GM19239 (cell line): ENCODE results near the gene CYP46A1.

Experiments used
- DNase-seq: peaks from one replicate; pipeline ENCODE4 v3.0.0; 2011; ENCODE audit warnings: low spot score; ENCODE audit not compliant: insufficient read length
- FAIRE-seq: peaks from 2 replicates; lab custom pipeline; 2011; peaks lifted over from hg19 to GRCh38; lab: Jason Lieb, UNC

Gene CYP46A1

DNA sequence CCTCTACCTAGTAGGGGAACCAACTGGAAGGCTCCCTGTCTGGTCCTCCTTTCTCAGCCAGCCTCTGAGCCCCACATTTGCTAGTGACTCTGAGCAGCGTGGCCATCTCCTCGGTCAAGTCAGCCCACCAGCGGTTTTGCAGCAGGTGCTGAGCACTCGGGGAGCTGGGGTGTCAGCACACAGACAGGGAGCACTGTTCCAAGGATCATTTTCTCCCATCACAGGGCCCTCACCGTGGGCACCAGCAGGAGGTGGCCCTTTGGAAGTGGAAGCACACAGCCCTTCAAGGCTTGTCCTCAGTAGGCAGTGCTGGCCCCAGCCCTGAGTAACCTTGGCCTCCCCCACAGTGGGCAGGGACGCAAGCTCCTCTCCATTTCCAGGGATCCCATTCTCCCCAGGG is 85.0 kb downstream of the CYP46A1 start:
- DNase-seq (no peak), FAIRE-seq (no peak)

DNA sequence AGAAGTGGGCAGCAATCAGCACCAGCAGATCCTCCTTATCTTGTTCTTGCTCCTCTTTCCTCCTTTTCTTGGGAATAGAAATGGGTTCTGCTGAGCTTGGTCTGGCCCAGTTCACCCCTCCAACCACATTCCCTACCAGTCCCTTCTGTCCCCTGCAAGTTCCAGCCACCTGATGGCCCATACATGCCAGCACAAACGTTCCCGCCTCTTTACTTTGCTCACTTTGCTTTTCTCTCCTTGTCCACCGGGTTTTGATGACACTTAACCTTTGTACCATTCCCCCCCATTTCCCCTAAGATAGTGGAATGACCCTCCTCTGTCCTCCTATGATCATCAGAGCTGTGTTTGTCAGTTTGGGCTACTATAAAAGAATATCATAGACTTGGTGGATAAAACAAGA is 85.7 kb downstream of the CYP46A1 start:
- FAIRE-seq = no peak
- DNase-seq = no peak

GRCh38 chr14:99772371-99773283 is 88.5 kb downstream of the CYP46A1 start:
- no peak for DNase-seq
- no peak for FAIRE-seq

GRCh38 chr14:99773521-99774497 is 89.7 kb downstream of the CYP46A1 start:
- FAIRE-seq (no peak), DNase-seq (no peak)

GRCh38 chr14:99774556-99775307 is 90.6 kb downstream of the CYP46A1 start:
- FAIRE-seq = no peak

DNA sequence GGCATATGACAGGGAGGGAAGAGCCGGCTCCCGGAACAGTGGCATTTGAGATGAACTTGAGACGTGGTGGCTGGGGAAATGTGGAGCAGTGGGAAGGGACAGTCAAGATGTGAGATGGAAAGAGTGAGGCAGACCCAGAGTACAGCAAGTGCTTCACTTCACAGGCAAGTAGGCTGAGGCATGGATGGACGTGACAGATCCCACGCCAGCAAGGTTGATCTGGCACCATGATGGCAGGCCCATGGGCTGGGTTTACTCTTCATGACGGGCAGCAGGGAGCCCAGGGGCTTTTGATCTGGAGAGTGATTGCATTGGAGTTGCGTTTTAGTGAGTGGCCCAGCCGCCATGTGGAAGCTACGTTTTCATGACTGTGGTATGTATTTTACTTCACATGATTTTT is 91.3 kb downstream of the CYP46A1 start:
- DNase-seq = no peak
- no peak for FAIRE-seq

More at GRCh38 chr14:99774556-99775307, 90.6 kb downstream of the CYP46A1 start:
- no peak for DNase-seq
